Fibroblast of mammary gland (primary cell): ENCODE measurements around the gene PLA2G4B.
A peak's percentile ranks its signal among the peaks of the same experiment; 100 is the strongest.
"Not testable (repeated sequence)": the region's sequence is repeated elsewhere in the genome, so short reads cannot be mapped to it uniquely, and the experiment has no call there.

ENCODE experiments used
- DNase-seq: peaks from one replicate; pipeline ENCODE4 v3.0.0-alpha.2; 2010; ENCODE audit warnings: low read depth
- H3K4me3 ChIP-seq: 2 replicates; pipeline ENCODE4 v1.5.1; 2011; ENCODE audit warnings: low read depth, mild to moderate bottlenecking, low read length, moderate library complexity; ENCODE audit not compliant: control insufficient read depth
- CTCF ChIP-seq: conservative IDR thresholded peaks from 2 replicates; pipeline ENCODE4 v1.5.1; 2011; ENCODE audit warnings: low read depth, low read length, inconsistent platforms; ENCODE audit not compliant: control insufficient read depth, insufficient read depth

Gene PLA2G4B

DNA sequence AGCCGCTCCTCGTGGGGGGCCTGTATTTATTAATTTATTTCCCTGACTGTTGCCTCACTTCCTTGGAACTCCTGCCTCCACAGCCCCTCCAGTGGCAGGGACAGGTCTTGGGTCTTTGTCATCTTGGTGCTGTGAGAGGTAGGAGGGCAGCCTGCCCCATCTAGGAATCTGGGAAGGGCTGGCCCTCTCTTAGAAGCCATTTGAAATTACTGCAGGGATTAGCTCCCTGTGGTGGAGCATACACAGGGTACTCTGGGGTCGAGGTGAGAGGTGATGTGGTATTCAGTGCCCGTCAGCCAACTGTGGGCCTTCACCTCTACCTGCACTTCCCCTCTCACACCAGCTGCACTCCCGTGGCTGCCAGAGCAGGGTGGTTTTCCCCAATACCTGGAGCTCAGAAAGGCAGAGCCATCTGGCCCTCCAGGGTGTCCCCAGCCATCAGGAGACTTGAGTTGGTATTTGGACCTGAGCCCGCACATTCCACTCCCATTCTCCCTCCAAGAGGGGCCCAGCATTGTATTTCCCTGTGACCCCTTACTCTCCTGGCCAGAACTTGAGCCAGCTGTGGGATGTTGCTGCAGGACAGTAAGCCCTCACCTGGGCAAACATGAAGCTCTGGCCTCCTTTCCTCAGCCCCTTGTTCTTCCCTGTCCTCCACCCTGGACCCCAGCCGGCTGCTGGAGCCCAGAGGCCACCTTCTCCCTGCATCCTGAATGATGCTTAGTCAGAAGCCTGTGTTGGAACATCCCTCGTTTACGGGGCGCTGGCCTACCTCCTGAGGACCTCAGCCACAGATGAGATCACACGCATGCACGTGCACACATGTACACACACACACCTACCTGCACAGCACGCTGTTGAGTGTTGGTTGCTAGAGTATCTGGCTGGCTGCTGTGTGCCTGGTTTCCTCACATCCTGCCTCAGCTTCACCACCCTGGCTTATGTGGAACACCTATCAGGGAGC lies 12.8 kb upstream of the PLA2G4B start:
- no peak for DNase-seq

GRCh38 chr15:41827290-41827879 lies 11.3 kb upstream of the PLA2G4B start:
- no peak for DNase-seq
- peak overlapping the region; percentile 50 for H3K4me3 ChIP-seq
- no peak for TF ChIP-seq CTCF

More for the DNA sequence above, 12.8 kb upstream of the PLA2G4B start:
- no peak overlapping the region for H3K4me3 ChIP-seq
- no peak for TF ChIP-seq CTCF

- TF ChIP-seq CTCF, result no peak
- H3K4me3 ChIP-seq, result peak within 1 kb of the TSS; percentile 79
- DNase-seq, result peak; percentile 77
Measured at GRCh38 chr15:41827880-41828806, 10.5 kb upstream of the PLA2G4B start, which contains the start of gene JMJD7. JMJD7 (plus strand) TSS chr15:41828092; CDS start chr15:41828125, 33 bp downstream.

DNA sequence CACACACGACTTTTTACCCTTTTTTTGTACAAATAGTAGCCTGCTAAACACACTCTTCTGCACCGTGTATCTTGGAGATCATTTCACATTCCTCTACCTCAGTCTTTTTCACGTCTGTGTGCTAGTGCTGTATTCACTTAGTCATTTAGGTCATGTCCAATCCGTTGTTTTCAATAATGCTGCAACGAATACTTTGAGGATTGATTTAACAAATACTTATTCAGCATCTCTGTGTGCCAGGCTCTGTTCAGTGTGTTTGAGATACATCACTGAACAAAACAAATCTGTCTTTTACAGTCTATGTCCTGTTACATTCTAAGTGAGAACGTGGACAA lies 9.9 kb upstream of the PLA2G4B start:
- H3K4me3 ChIP-seq, result peak overlapping the region; percentile 79
- peak; percentile 22 for DNase-seq
- no peak for TF ChIP-seq CTCF

DNA sequence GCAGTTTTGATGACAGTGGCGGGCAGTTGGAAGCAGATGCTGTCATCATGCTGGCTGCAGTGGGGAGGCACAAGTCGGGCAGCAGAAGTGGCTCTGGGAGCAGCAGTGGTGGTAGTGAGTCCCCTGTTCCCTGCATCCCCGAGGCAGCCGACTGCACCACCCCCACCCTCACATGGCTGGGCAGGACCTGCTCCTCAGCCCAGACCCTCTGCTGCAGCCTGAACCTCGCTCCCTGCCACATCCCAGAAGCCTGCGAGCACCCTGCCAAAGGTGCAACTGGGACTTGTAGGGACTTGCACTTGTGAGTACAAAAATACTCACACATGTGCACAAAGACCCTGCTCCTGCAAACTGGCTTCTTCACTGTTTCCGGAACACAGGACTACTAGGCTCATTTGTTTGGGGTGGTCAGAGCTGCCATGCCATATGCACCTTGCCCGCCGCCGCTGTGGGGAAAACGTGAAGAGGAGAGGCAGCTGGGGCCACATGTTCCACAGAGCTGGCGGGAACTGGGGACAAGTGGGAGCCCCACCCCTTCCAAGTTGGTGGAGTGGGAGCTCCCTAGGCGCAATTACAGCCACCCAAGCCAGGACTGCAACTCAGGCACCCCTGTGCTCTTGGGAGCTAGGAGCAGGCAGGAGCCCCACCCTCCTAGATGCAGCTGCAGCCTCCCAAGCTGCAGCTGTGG lies 8.5 kb upstream of the PLA2G4B start:
- no peak overlapping the region for H3K4me3 ChIP-seq

DNA sequence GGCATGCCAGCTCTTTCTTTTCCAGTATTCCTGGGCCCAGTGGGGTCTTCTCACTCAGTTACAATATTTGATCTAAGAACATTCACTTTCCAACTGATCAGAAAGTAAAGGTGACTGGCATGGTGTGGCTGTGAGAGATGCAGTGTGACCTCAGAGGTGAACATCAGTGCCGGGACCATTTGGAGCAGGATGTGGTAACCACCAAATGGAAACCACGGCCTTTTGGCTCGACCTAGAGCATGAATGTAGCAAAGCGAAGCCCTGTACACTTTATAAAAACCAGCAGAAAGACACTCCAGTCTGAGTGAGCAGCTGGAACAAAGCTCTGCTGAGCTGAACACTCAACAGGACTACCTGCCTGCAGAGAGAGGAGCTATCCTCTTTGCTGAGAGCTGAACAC lies 7.4 kb upstream of the PLA2G4B start:
- H3K4me3 ChIP-seq, result not testable (repeated sequence)
- DNase-seq, result peak; percentile 42

More for the DNA sequence above, 8.5 kb upstream of the PLA2G4B start:
- TF ChIP-seq CTCF, result no peak
- no peak for DNase-seq
